K562 (cell line): ENCODE measurements around the gene CATSPER4. TPM values are rescaled to one million over a fixed set of nuclear protein-coding genes. Genes with fewer than 3 reads are reported as not detected.

Experiments
- ATF3 ChIP-seq, 2 experiments: fragments of 450-650 bp in 1 of 2; sonication (generic) in 1 of 2; formaldehyde crosslinking in 1 of 2; IDR thresholded peaks in 1 of 2; conservative IDR thresholded peaks in 1 of 2; 2 replicates each; pipeline versions ENCODE4 v1.6.1 to v1.8.1; 2016 to 2023; ENCODE audit warnings: mild to moderate bottlenecking in 2 of 2, moderate library complexity in 2 of 2, inconsistent platforms in 1 of 2, missing genetic modification reagents in 1 of 2
- CLOCK ChIP-seq: fragments of 250-450 bp; sonication (Bioruptor Pico); IDR thresholded peaks from 2 replicates; pipeline ENCODE4 v1.4.0; 2020; ENCODE audit warnings: mild to moderate bottlenecking, moderate library complexity, borderline replicate concordance
- ETV1 ChIP-seq: fragments of 450-650 bp; conservative IDR thresholded peaks from 2 replicates; pipeline ENCODE4 v1.6.1; 2016; ENCODE audit warnings: missing genetic modification characterization, control low read depth, low read depth, missing compliant biosample characterization
- FOXJ2 ChIP-seq: fragments of 200-800 bp; sonication (Bioruptor generic); IDR thresholded peaks from 2 replicates; pipeline ENCODE4 v1.6.1; 2016; ENCODE audit warnings: missing genetic modification characterization, missing compliant biosample characterization
- GATA2 ChIP-seq: sonication (generic); formaldehyde crosslinking; IDR thresholded peaks from 2 replicates; pipeline ENCODE4 v1.4.0; 2020; ENCODE audit warnings: mild to moderate bottlenecking, missing genetic modification reagents
- HDGF ChIP-seq: fragments of 450-650 bp; IDR thresholded peaks from 2 replicates; pipeline ENCODE4 v1.6.1; 2016
- KAT8 ChIP-seq: fragments of 450-650 bp; IDR thresholded peaks from 2 replicates; pipeline ENCODE4 v1.6.1; 2016; ENCODE audit warnings: low read depth, mild to moderate bottlenecking
- KLF13 ChIP-seq: fragments of 450-650 bp; IDR thresholded peaks from 2 replicates; pipeline ENCODE4 v1.6.1; 2016; ENCODE audit warnings: missing genetic modification characterization, low read depth, mild to moderate bottlenecking, missing compliant biosample characterization, moderate library complexity, borderline replicate concordance
- MCM2 ChIP-seq: fragments of 450-650 bp; IDR thresholded peaks from 2 replicates; pipeline ENCODE4 v1.6.1; 2017; ENCODE audit warnings: low read depth, mild to moderate bottlenecking
- MCM3 ChIP-seq: fragments of 450-650 bp; IDR thresholded peaks from 2 replicates; pipeline ENCODE4 v1.6.1; 2016
- SIX5 ChIP-seq, 2 experiments: IDR thresholded peaks; 2 replicates each; pipeline ENCODE4 v1.6.1; 2011; ENCODE audit warnings: low read length in 2 of 2, borderline replicate concordance in 1 of 2, low read depth in 1 of 2, mild to moderate bottlenecking in 1 of 2, moderate library complexity in 1 of 2; ENCODE audit not compliant: insufficient read depth in 1 of 2
- SPI1 ChIP-seq: IDR thresholded peaks from 2 replicates; pipeline ENCODE4 v1.6.1; 2011; ENCODE audit warnings: low read depth, low read length, control low read depth, borderline replicate concordance
- ZNF24 ChIP-seq: fragments of 450-650 bp; IDR thresholded peaks from 2 replicates; pipeline ENCODE4 v1.6.1; 2016
- ZNF354B ChIP-seq: fragments of 250-450 bp; sonication (Bioruptor Pico); IDR thresholded peaks from 2 replicates; pipeline ENCODE4 v1.4.0; 2020
- polyA plus RNA-seq, 8 experiments: library from polyadenylated mRNA; depleted of rRNA in 4 of 8; stranded (reverse) in 5 of 8; unstranded in 3 of 8; fragments of >200 nt; fragmentation: Nextera tagmentation in 2 of 8; fragmentation: Illumina TruSeq in 1 of 8; extraction: Ambion mirVana in 2 of 8; extraction: Trizol in 1 of 8; gene quantifications; 2 replicates each; pipeline versions ENCODE4 v1.2.1 to v1.2.3, GENCODE V29; 2011 to 2014; ENCODE audit warnings: inconsistent platforms in 1 of 8, missing spikeins in 1 of 8
- total RNA-seq, 7 experiments: library from RNA; depleted of rRNA in 6 of 7; stranded (reverse); fragments of >200 nt in 6 of 7; fragmentation: Illumina TruSeq in 2 of 7; extraction: Trizol in 2 of 7; gene quantifications; 2 replicates each; pipeline versions ENCODE4 v1.2.1 to v1.2.3, GENCODE V29; 2011 to 2021; ENCODE audit warnings: low replicate concordance in 1 of 7
- TF ChIP-seq, protein P1 (sequence below), 2 experiments: IDR thresholded peaks; 2 replicates each; pipeline ENCODE4 v1.6.1; 2011; ENCODE audit warnings: borderline replicate concordance in 1 of 2, control low read depth in 1 of 2, low read depth in 1 of 2, low read length in 1 of 2, mild to moderate bottlenecking in 1 of 2, mixed read lengths in 1 of 2, moderate library complexity in 1 of 2; ENCODE audit not compliant: insufficient read depth in 1 of 2, insufficient read length in 1 of 2, poor library complexity in 1 of 2, severe bottlenecking in 1 of 2; ENCODE audit errors: extremely low read depth in 1 of 2
- TF ChIP-seq, protein P2 (sequence below): fragments of 450-650 bp; IDR thresholded peaks from 2 replicates; pipeline ENCODE4 v1.6.1; 2016; ENCODE audit warnings: low read depth, mild to moderate bottlenecking, moderate library complexity
- TF ChIP-seq, protein P3 (sequence below), 2 experiments: fragments of 450-650 bp; IDR thresholded peaks; 2 replicates each; pipeline ENCODE4 v1.6.1; 2018; ENCODE audit warnings: mild to moderate bottlenecking in 2 of 2, low read depth in 1 of 2; ENCODE audit not compliant: partially characterized antibody in 2 of 2

The CATSPER4 gene
- total and polyA plus RNA-seq, 9 of the 15 experiments (the other 6 are each of a cell fraction or from before 2014, with no cell fraction given), result 0.04 to 0.13 TPM; not detected in 7

GRCh38 chr1:26233903-26234643 lies 43.7 kb downstream of the CATSPER4 start, which contains the start of gene CEP85 (continued):
- no peak for TF ChIP-seq FOXJ2 (tag)
- TF ChIP-seq SIX5 (IDR thresholded peaks at IDR 0.05; ENCODE audit: borderline replicate concordance in 1 of 2, insufficient read depth in 1 of 2, low read depth in 1 of 2, low read length in 2 of 2), result no peak
- TF ChIP-seq CLOCK (CRISPR knock-in tag), result no peak
- TF ChIP-seq, protein P1, sequence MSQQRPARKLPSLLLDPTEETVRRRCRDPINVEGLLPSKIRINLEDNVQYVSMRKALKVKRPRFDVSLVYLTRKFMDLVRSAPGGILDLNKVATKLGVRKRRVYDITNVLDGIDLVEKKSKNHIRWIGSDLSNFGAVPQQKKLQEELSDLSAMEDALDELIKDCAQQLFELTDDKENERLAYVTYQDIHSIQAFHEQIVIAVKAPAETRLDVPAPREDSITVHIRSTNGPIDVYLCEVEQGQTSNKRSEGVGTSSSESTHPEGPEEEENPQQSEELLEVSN (IDR thresholded peaks at IDR 0.05; ENCODE audit: borderline replicate concordance in 1 of 2, extremely low read depth in 1 of 2, insufficient read depth in 1 of 2, insufficient read length in 1 of 2, low read depth in 1 of 2, low read length in 1 of 2, poor library complexity in 1 of 2, severe bottlenecking in 1 of 2), result peak; percentile 71 to 82
- no peak for TF ChIP-seq MCM3
- no peak for TF ChIP-seq KAT8
- TF ChIP-seq, protein P2, sequence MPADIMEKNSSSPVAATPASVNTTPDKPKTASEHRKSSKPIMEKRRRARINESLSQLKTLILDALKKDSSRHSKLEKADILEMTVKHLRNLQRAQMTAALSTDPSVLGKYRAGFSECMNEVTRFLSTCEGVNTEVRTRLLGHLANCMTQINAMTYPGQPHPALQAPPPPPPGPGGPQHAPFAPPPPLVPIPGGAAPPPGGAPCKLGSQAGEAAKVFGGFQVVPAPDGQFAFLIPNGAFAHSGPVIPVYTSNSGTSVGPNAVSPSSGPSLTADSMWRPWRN, result peak; percentile 68
- no peak for TF ChIP-seq KLF13
- TF ChIP-seq ZNF354B, result 0 out of 2 replicates have a peak, but pooled peaks have one; percentile 35
- 0 out of 2 replicates have a peak, but pooled peaks have one; percentile 44 for TF ChIP-seq HDGF
- TF ChIP-seq ATF3 (IDR thresholded peaks at IDR 0.05), result no peak
- TF ChIP-seq ATF3 (CRISPR knock-in tag; conservative IDR thresholded peaks at IDR 0.05), result no peak; the same call in 1 of the 2 replicates
- TF ChIP-seq, protein P3, sequence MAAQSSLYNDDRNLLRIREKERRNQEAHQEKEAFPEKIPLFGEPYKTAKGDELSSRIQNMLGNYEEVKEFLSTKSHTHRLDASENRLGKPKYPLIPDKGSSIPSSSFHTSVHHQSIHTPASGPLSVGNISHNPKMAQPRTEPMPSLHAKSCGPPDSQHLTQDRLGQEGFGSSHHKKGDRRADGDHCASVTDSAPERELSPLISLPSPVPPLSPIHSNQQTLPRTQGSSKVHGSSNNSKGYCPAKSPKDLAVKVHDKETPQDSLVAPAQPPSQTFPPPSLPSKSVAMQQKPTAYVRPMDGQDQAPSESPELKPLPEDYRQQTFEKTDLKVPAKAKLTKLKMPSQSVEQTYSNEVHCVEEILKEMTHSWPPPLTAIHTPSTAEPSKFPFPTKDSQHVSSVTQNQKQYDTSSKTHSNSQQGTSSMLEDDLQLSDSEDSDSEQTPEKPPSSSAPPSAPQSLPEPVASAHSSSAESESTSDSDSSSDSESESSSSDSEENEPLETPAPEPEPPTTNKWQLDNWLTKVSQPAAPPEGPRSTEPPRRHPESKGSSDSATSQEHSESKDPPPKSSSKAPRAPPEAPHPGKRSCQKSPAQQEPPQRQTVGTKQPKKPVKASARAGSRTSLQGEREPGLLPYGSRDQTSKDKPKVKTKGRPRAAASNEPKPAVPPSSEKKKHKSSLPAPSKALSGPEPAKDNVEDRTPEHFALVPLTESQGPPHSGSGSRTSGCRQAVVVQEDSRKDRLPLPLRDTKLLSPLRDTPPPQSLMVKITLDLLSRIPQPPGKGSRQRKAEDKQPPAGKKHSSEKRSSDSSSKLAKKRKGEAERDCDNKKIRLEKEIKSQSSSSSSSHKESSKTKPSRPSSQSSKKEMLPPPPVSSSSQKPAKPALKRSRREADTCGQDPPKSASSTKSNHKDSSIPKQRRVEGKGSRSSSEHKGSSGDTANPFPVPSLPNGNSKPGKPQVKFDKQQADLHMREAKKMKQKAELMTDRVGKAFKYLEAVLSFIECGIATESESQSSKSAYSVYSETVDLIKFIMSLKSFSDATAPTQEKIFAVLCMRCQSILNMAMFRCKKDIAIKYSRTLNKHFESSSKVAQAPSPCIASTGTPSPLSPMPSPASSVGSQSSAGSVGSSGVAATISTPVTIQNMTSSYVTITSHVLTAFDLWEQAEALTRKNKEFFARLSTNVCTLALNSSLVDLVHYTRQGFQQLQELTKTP (IDR thresholded peaks at IDR 0.05; ENCODE audit: low read depth in 1 of 2, partially characterized antibody in 2 of 2), result peak in 1 of 2 experiments; percentile 24
- TF ChIP-seq ZNF24, result 0 out of 2 replicates have a peak, but pooled peaks have one; percentile 9
- no peak for TF ChIP-seq GATA2 (CRISPR knock-in tag)
- TF ChIP-seq ETV1, result no peak
- no peak for TF ChIP-seq SPI1
- TF ChIP-seq MCM2, result no peak
